GM12878 (cell line): Measurements from ENCODE around the gene ZNF484. TPM values are rescaled to one million over a fixed set of nuclear protein-coding genes. Genes with fewer than 3 reads are reported as not detected.
"Not testable (repeated sequence)": the region's sequence is repeated elsewhere in the genome, so short reads cannot be mapped to it uniquely, and the experiment has no call there.

ENCODE experiments used
- ATAC-seq: fragments of 200-7000 bp; cut with Tn5 transposase; 3 replicates; pipeline ENCODE4 v1.9.1; 2020; ENCODE audit warnings: mild to moderate bottlenecking, moderate library complexity
- BruUV-seq: library from RNA; stranded (reverse); fragments of 400-500 nt; replicated peaks from 2 replicates; lab custom pipeline; 2021; lab: Mats Ljungman, UMichigan
- CTCF ChIA-PET: fragments of 300-600 bp; sonication (Branson Sonifier 250); formaldehyde crosslinking; extraction: SDS; loops from one replicate; lab custom pipeline; 2021; ENCODE audit warnings: inconsistent platforms; lab: Yijun Ruan, JAX
- POLR2A ChIA-PET: fragments of 350-600 bp; formaldehyde crosslinking; extraction: SDS; loops from one replicate; lab custom pipeline; 2021; ENCODE audit warnings: inconsistent platforms; lab: Charles Lee
- RAD21 ChIA-PET: fragments of 300-600 bp; sonication (Branson Sonifier 250); formaldehyde crosslinking; loops from one replicate; lab custom pipeline; 2023; ENCODE audit warnings: antibody characterized with exemption; ENCODE audit not compliant: unreplicated experiment; lab: Charles Lee
- SMC1A ChIA-PET: fragments of 300-600 bp; sonication (Branson Sonifier 250); formaldehyde crosslinking; loops from one replicate; lab custom pipeline; 2023; ENCODE audit not compliant: unreplicated experiment, uncharacterized antibody; lab: Charles Lee
- DNase-seq: peaks from one replicate; pipeline ENCODE4 v3.0.0-alpha.2; 2011; ENCODE audit warnings: low read depth, low spot score
- FAIRE-seq: peaks from 3 replicates; lab custom pipeline; 2011; peaks lifted over from hg19 to GRCh38; lab: Jason Lieb, UNC
- H2AFZ ChIP-seq: 2 replicates; pipeline ENCODE4 v1.6.0; 2011; ENCODE audit warnings: low read depth, low read length, control low read depth; ENCODE audit not compliant: control insufficient read depth
- H3K27ac ChIP-seq: 2 replicates; pipeline ENCODE4 v1.5.1; 2011; ENCODE audit warnings: control low read depth; ENCODE audit not compliant: control insufficient read depth, insufficient read depth
- H3K27me3 ChIP-seq, 2 experiments: replicated peaks in 1 of 2; 2 replicates each; pipeline versions ENCODE4 v1.6.0 to v1.6.1; 2011; ENCODE audit warnings: low read length in 1 of 2; ENCODE audit not compliant: control insufficient read depth in 2 of 2, insufficient read depth in 2 of 2
- H3K36me3 ChIP-seq, 2 experiments: 2 replicates each; pipeline ENCODE4 v1.5.1; 2011; ENCODE audit warnings: low read length in 1 of 2; ENCODE audit not compliant: control insufficient read depth in 2 of 2, insufficient read depth in 2 of 2
- H3K4me1 ChIP-seq: 2 replicates; pipeline ENCODE4 v1.6.1; 2011; ENCODE audit warnings: mild to moderate bottlenecking, low read length, moderate library complexity, mixed read lengths; ENCODE audit not compliant: control insufficient read depth, insufficient read depth
- H3K4me2 ChIP-seq: 2 replicates; pipeline ENCODE4 v1.6.0; 2011; ENCODE audit warnings: control low read depth; ENCODE audit not compliant: control insufficient read depth, insufficient read depth
- H3K4me3 ChIP-seq: fragments of 200-600 bp; sonication (generic); 2 replicates; pipeline ENCODE4 v1.5.1; 2016
- H3K79me2 ChIP-seq: 2 replicates; pipeline ENCODE4 v1.6.0; 2011; ENCODE audit warnings: low read length; ENCODE audit not compliant: control insufficient read depth, insufficient read depth
- H3K9ac ChIP-seq: 2 replicates; pipeline ENCODE4 v1.8.0; 2011; ENCODE audit warnings: low read length, control low read depth, mixed read lengths; ENCODE audit not compliant: control insufficient read depth, insufficient read depth
- H3K9me3 ChIP-seq: replicated peaks from 3 replicates; pipeline ENCODE4 v1.5.1; 2011; ENCODE audit warnings: mild to moderate bottlenecking, low read length; ENCODE audit not compliant: control insufficient read depth, insufficient read depth
- H4K20me1 ChIP-seq: 2 replicates; pipeline ENCODE4 v1.6.0; 2011; ENCODE audit not compliant: control insufficient read depth, insufficient read depth
- EGR1 ChIP-seq, 2 experiments: IDR thresholded peaks; 1 replicate in 1 of 2; 2 replicates in 1 of 2; pipeline ENCODE4 v1.6.1; 2011 to 2012; ENCODE audit warnings: low read depth in 2 of 2, low read length in 2 of 2, borderline replicate concordance in 1 of 2, mild to moderate bottlenecking in 1 of 2, moderate library complexity in 1 of 2
- FOS ChIP-seq: IDR thresholded peaks from 3 replicates; pipeline ENCODE4 v1.6.1; 2011; ENCODE audit warnings: borderline replicate concordance; ENCODE audit not compliant: insufficient read length; ENCODE audit errors: extremely low read depth
- GABPA ChIP-seq: IDR thresholded peaks from 2 replicates; pipeline ENCODE4 v1.6.1; 2014; ENCODE audit warnings: antibody characterized with exemption, low read depth, mild to moderate bottlenecking, inconsistent platforms
- IKZF1 ChIP-seq: fragments of 450-650 bp; conservative IDR thresholded peaks from 2 replicates; pipeline ENCODE4 v1.6.1; 2017; ENCODE audit warnings: antibody characterized with exemption, mild to moderate bottlenecking
- NBN ChIP-seq: fragments of 450-650 bp; IDR thresholded peaks from 2 replicates; pipeline ENCODE4 v1.6.1; 2016
- NFXL1 ChIP-seq: fragments of 450-650 bp; IDR thresholded peaks from 2 replicates; pipeline ENCODE4 v1.6.1; 2017; ENCODE audit warnings: antibody characterized with exemption, mild to moderate bottlenecking, borderline replicate concordance
- SIX5 ChIP-seq: IDR thresholded peaks from 2 replicates; pipeline ENCODE4 v1.6.1; 2011; ENCODE audit warnings: mild to moderate bottlenecking, low read depth, low read length, moderate library complexity; ENCODE audit not compliant: severe bottlenecking
- SMARCA5 ChIP-seq: fragments of 450-650 bp; IDR thresholded peaks from 2 replicates; pipeline ENCODE4 v1.6.1; 2017; ENCODE audit warnings: mild to moderate bottlenecking
- SPI1 ChIP-seq: IDR thresholded peaks from 2 replicates; pipeline ENCODE4 v1.6.1; 2011; ENCODE audit warnings: low read depth, mild to moderate bottlenecking, low read length, moderate library complexity, borderline replicate concordance; ENCODE audit not compliant: insufficient read depth
- SUZ12 ChIP-seq: fragments of 200-600 bp; sonication (generic); IDR thresholded peaks from one replicate; pipeline ENCODE4 v1.6.1; 2018; ENCODE audit warnings: antibody characterized with exemption, mild to moderate bottlenecking; ENCODE audit not compliant: unreplicated experiment
- WRNIP1 ChIP-seq: IDR thresholded peaks from 2 replicates; pipeline ENCODE4 v1.6.1; 2011; ENCODE audit warnings: low read depth, low read length, improper control_type of control experiment, borderline replicate concordance
- YY1 ChIP-seq: IDR thresholded peaks from 2 replicates; pipeline ENCODE4 v1.6.1; 2011; ENCODE audit warnings: low read depth, mild to moderate bottlenecking, low read length
- WGBS: methylation state at CpG from one replicate; pipeline ENCODE4 v1.1.6; 2016; ENCODE audit warnings: low lambda C conversion rate; ENCODE audit not compliant: insufficient replicate concordance, insufficient coverage; ENCODE audit errors: missing lambda C conversion rate; 5-methylcytosine and 5-hydroxymethylcytosine counted together
- in situ Hi-C: fragments of 300-500 bp; cut with MboI; formaldehyde crosslinking; loops from 9 replicates; pipeline ENCODE4 v1.14.3; 2018; ENCODE audit warnings: mixed read lengths
- intact Hi-C: fragments of 100-400 bp; cut with micrococcal nuclease; formaldehyde crosslinking; loops from one replicate; pipeline ENCODE4 v1.14.2; 2022; ENCODE audit not compliant: unreplicated experiment
- polyA plus RNA-seq, 11 experiments: library from polyadenylated mRNA; depleted of rRNA in 4 of 11; unstranded in 6 of 11; stranded (reverse) in 5 of 11; fragments of >200 nt; fragmentation: Nextera tagmentation in 4 of 11; fragmentation: Illumina TruSeq in 1 of 11; extraction: Ambion mirVana in 4 of 11; extraction: Trizol in 1 of 11; gene quantifications; 1 replicate in 1 of 11; 2 replicates in 10 of 11; pipeline versions ENCODE4 v1.2.1 to v1.2.3, GENCODE V29; 2011 to 2016; ENCODE audit warnings: inconsistent platforms in 2 of 11, missing spikeins in 2 of 11, low read depth in 1 of 11
- total RNA-seq, 4 experiments: library from RNA; depleted of rRNA in 3 of 4; stranded (reverse); fragments of >200 nt in 3 of 4; fragmentation: Illumina TruSeq in 1 of 4; extraction: Trizol in 1 of 4; gene quantifications; 2 replicates each; pipeline versions ENCODE4 v1.2.1 to v1.2.3, GENCODE V29; 2013 to 2021
- TF ChIP-seq, protein P1 (sequence below): IDR thresholded peaks from 2 replicates; pipeline ENCODE4 v1.6.1; 2012; ENCODE audit warnings: low read length, inconsistent platforms
- TF ChIP-seq, protein P2 (sequence below): IDR thresholded peaks from 2 replicates; pipeline ENCODE4 v1.6.1; 2011; ENCODE audit warnings: low read depth, mild to moderate bottlenecking, low read length, moderate library complexity, borderline replicate concordance; ENCODE audit errors: extremely low read depth

The ZNF484 gene
- total and polyA plus RNA-seq, 10 of the 15 experiments (the other 5 are each of a cell fraction or from before 2014, with no cell fraction given): 0.95 to 7.8 (median 3.3) TPM

DNA sequence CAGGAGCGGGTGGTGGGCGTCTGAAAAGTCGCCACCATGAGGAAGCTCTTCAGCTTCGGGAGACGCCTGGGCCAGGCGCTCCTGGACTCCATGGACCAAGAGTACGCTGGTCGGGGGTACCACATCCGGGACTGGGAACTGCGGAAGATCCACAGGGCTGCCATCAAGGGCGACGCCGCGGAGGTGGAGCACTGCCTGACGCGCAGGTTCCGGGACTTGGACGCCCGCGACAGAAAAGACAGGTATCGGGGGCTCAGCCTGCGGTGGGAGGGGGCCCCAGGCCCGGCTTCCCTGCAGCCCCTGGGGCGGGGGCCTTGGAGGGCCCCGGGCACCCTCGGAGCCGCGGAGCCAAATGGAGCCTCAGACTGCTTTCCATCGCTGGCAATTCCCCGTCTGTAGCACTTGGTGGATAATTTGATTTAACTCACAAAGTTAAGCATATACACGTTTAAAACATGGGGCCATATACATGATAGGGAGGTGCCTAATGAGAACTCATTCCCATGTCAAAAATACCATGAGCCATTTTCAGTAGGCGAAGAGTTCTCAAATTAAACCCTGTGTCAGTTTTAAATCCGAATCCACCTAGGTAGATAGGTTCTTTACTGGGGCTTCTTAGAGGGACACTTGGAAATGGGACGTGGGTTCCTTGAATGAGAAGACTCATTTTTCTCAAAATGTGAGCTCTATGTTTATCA lies 68.1 kb downstream of the ZNF484 start:
- peaks cover 16 to 18% of the 10 kb centered on the region in 2 experiments for H3K27me3 ChIP-seq
- DNase-seq, intact Hi-C loops, H3K9me3 ChIP-seq, H3K27ac ChIP-seq, H3K79me2 ChIP-seq, RAD21 ChIA-PET, H3K9ac ChIP-seq, in situ Hi-C loops, H4K20me1 ChIP-seq, H3K4me1 ChIP-seq, CTCF ChIA-PET, POLR2A ChIA-PET, SMC1A ChIA-PET, H3K4me2 ChIP-seq, H2AFZ ChIP-seq, H3K4me3 ChIP-seq, H3K36me3 ChIP-seq, BruUV-seq, FAIRE-seq, ATAC-seq: not testable (repeated sequence)
- peak; percentile 43 for TF ChIP-seq SUZ12
- 21% methylated on average over 32 of the region's 34 CpGs for WGBS

DNA sequence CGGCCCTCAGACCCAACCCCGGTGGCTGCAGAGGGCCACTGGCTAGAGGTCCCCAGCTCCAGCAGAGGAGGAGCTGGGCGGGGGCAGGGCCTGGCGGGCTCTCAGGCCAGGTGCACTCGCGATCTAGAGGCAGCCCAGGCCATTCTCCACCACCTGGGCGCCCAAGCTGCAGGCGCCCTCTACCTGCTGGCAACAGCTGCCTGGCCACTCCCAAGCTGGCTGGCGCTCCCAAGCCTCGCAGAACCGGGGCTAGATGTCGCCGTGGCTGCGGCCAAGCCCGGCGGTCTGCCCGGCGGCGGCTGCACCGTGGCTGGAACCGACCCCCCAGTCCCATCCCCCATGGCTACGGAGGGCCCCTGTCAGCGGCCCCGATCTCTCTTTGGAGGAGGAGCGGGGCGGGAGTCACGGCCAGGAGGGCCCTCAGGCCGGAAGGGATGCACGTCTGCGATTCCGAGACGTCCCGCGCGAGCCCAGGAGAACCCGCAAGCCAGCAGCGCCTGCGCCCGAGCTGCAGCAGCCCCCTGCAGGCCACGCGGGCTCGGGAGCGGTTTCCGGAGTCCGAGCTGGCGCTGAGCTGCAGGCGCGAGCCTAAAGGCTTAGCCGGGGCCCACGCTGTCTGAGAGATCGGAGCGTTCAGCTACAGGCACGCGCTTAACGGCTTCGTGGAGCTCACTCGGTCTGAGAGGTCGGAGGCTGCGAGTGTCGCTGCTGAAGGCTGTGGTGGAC lies 68.9 kb downstream of the ZNF484 start:
- POLR2A ChIA-PET: no interaction called here
- CTCF ChIA-PET: no interaction called here
- Histone ChIP-seq H3K27me3 (peaks cover 16 to 18% of the 10 kb centered on the region in 2 experiments), H3K9ac (no peak overlapping the region), H3K9me3 (no peaks in the 10 kb centered on the region), H4K20me1 (no peaks in the 10 kb centered on the region), H3K27ac (no peak overlapping the region), H2AFZ (peak overlapping the region; percentile 23; the same call in 1 of the 2 replicates), H3K4me3 (no peak overlapping the region), H3K79me2 (no peaks in the 10 kb centered on the region), H3K4me1 (no peaks in the 10 kb centered on the region), H3K4me2 (peak overlapping the region; percentile 68), H3K36me3 (no peaks in the 10 kb centered on the region)
- under 1% methylated on average over 60 of the region's 60 CpGs for WGBS
- no TSS peak for BruUV-seq
- intact Hi-C loops (no loop called here), in situ Hi-C loops (no loop called here)
- RAD21 ChIA-PET: interaction anchor here (0.6 kb wide), 1 partner anchor 443 kb away, joined by 3 read pairs; no protein-coding TSS in a partner anchor
- FAIRE-seq (no peak), DNase-seq (no peak), ATAC-seq (peak; percentile 77)
- SMC1A ChIA-PET: no interaction called here
- no peak for TF ChIP-seq SIX5
- TF ChIP-seq YY1: no peak
- TF ChIP-seq IKZF1: 0 out of 2 replicates have a peak, but pooled peaks have one; percentile 18
- no peak for TF ChIP-seq WRNIP1
- TF ChIP-seq GABPA: peak; percentile 74; the same call in 1 of the 2 replicates
- no peak for TF ChIP-seq NFXL1
- TF ChIP-seq, protein P1, sequence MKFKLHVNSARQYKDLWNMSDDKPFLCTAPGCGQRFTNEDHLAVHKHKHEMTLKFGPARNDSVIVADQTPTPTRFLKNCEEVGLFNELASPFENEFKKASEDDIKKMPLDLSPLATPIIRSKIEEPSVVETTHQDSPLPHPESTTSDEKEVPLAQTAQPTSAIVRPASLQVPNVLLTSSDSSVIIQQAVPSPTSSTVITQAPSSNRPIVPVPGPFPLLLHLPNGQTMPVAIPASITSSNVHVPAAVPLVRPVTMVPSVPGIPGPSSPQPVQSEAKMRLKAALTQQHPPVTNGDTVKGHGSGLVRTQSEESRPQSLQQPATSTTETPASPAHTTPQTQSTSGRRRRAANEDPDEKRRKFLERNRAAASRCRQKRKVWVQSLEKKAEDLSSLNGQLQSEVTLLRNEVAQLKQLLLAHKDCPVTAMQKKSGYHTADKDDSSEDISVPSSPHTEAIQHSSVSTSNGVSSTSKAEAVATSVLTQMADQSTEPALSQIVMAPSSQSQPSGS: no peak
- no peak for TF ChIP-seq SMARCA5
- no peak for TF ChIP-seq FOS
- TF ChIP-seq NBN: no peak
- no peak for TF ChIP-seq EGR1 (IDR thresholded peaks at IDR 0.05; ENCODE audit: borderline replicate concordance in 1 of 2, low read depth in 2 of 2, low read length in 2 of 2)
- TF ChIP-seq, protein P2, sequence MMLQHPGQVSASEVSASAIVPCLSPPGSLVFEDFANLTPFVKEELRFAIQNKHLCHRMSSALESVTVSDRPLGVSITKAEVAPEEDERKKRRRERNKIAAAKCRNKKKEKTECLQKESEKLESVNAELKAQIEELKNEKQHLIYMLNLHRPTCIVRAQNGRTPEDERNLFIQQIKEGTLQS: no peak
- TF ChIP-seq SPI1: no peak
